Hepatocyte (in vitro differentiated cells): ENCODE measurements around the gene LRRC37A3. TPM values are rescaled to one million over a fixed set of nuclear protein-coding genes. Genes with fewer than 3 reads are reported as not detected.
A peak's percentile ranks its signal among the peaks of the same experiment; 100 is the strongest.
"Not testable (repeated sequence)": the region's sequence is repeated elsewhere in the genome, so short reads cannot be mapped to it uniquely, and the experiment has no call there.

Source experiments
- DNase-seq: peaks from one replicate; pipeline ENCODE4 v3.0.0-alpha.2; 2016; ENCODE audit warnings: low spot score
- H2AFZ ChIP-seq: fragments of 200-600 bp; sonication (generic); 2 replicates; pipeline ENCODE4 v1.6.0; 2016; ENCODE audit warnings: antibody characterized with exemption, mild to moderate bottlenecking
- H3K27ac ChIP-seq: fragments of 200-600 bp; sonication (generic); 2 replicates; pipeline ENCODE4 v1.5.1; 2016; ENCODE audit warnings: mild to moderate bottlenecking
- H3K27me3 ChIP-seq: fragments of 200-600 bp; sonication (generic); 2 replicates; pipeline ENCODE4 v1.6.1; 2016
- H3K36me3 ChIP-seq: fragments of 200-600 bp; sonication (generic); replicated peaks from 2 replicates; pipeline ENCODE4 v1.5.1; 2016; ENCODE audit warnings: low read depth; ENCODE audit not compliant: insufficient read depth
- H3K4me1 ChIP-seq: fragments of 200-600 bp; sonication (generic); 2 replicates; pipeline ENCODE4 v1.5.1; 2016; ENCODE audit warnings: mild to moderate bottlenecking, moderate library complexity; ENCODE audit not compliant: insufficient read depth
- H3K4me2 ChIP-seq: fragments of 200-600 bp; sonication (generic); 2 replicates; pipeline ENCODE4 v1.6.0; 2016
- H3K4me3 ChIP-seq: fragments of 200-600 bp; sonication (generic); 2 replicates; pipeline ENCODE4 v1.5.1; 2016; ENCODE audit warnings: mild to moderate bottlenecking
- H3K79me2 ChIP-seq: fragments of 200-600 bp; sonication (generic); 2 replicates; pipeline ENCODE4 v1.6.0; 2017; ENCODE audit warnings: mild to moderate bottlenecking
- H3K9me2 ChIP-seq: fragments of 200-600 bp; sonication (generic); replicated peaks from 2 replicates; pipeline ENCODE4 v1.6.0; 2017; ENCODE audit warnings: mild to moderate bottlenecking; ENCODE audit not compliant: insufficient read depth
- H3K9me3 ChIP-seq: fragments of 200-600 bp; sonication (generic); 2 replicates; pipeline ENCODE4 v1.5.1; 2016; ENCODE audit warnings: low read depth, mild to moderate bottlenecking
- H4K20me1 ChIP-seq: fragments of 200-600 bp; sonication (generic); 2 replicates; pipeline ENCODE4 v1.6.0; 2016; ENCODE audit warnings: mild to moderate bottlenecking; ENCODE audit not compliant: insufficient read depth, poor library complexity, severe bottlenecking
- WGBS: methylation state at CpG from one replicate; pipeline ENCODE4 v1.1.6; 2016; ENCODE audit warnings: low lambda C conversion rate; ENCODE audit errors: missing lambda C conversion rate; 5-methylcytosine and 5-hydroxymethylcytosine counted together
- polyA plus RNA-seq: library from polyadenylated mRNA; unstranded; fragments of >200 nt; fragmentation: Nextera tagmentation; extraction: Ambion mirVana; gene quantifications from 2 replicates; pipeline ENCODE4 v1.2.1, GENCODE V29; 2016
- small RNA-seq: library from RNA; depleted of rRNA; stranded (forward); fragments of <200 nt; gene quantifications from one replicate; pipeline ENCODE3, GENCODE V24; 2014
- total RNA-seq: library from RNA; depleted of rRNA; stranded (reverse); fragments of >200 nt; gene quantifications from 2 replicates; pipeline ENCODE4 v1.2.3, GENCODE V29; 2014

Gene LRRC37A3
- total and polyA plus RNA-seq, 2 experiments from 2014 or later = 4.3 to 7.2 TPM

GRCh38 chr17:64814993-64815832 is 104.1 kb downstream of the LRRC37A3 start:
- H3K27ac ChIP-seq, H3K36me3 ChIP-seq, H2AFZ ChIP-seq: not testable (repeated sequence)

GRCh38 chr17:64808178-64808977 is 110.9 kb downstream of the LRRC37A3 start:
- H3K36me3 ChIP-seq, H2AFZ ChIP-seq, H3K9me2 ChIP-seq, H3K79me2 ChIP-seq, H3K9me3 ChIP-seq, H3K27me3 ChIP-seq, H4K20me1 ChIP-seq, H3K4me1 ChIP-seq, H3K4me3 ChIP-seq, H3K4me2 ChIP-seq: not testable (repeated sequence)
- WGBS = 74% methylated on average over 7 of the region's 9 CpGs
- peak overlapping the region; percentile 66 for H3K27ac ChIP-seq
- peak; percentile 61 for DNase-seq

More at GRCh38 chr17:64814993-64815832, 104.1 kb downstream of the LRRC37A3 start:
- H3K4me3 ChIP-seq, H4K20me1 ChIP-seq, H3K79me2 ChIP-seq, H3K9me2 ChIP-seq, H3K27me3 ChIP-seq, DNase-seq, H3K9me3 ChIP-seq, H3K4me2 ChIP-seq, H3K4me1 ChIP-seq: not testable (repeated sequence)
- WGBS = 74% methylated on average over 12 of the region's 12 CpGs

Small RNA genes lying within 50 kb of the gene (small RNA-seq; reads per million reads assigned to genes)
- not detected for gene AC037487.3
- gene AC103810.6 = not detected
- gene AC103810.7 = not detected
- gene RDM1P4 = not detected
- not detected for gene RN7SL404P
- gene RNU7-115P = not detected

Other genes starting within 250 kb of the LRRC37A3 start
- 67.6 and 69.5 TPM in 2 replicates for gene GNA13, start 137.3 kb upstream of the LRRC37A3 start, total RNA-seq
- 13.1 and 17.8 TPM in 2 replicates for gene GNA13, start 137.3 kb upstream of the LRRC37A3 start, polyA plus RNA-seq
- gene RGS9, start 217.9 kb upstream of the LRRC37A3 start, total RNA-seq = 2.9 and 3.1 TPM in 2 replicates
- gene RGS9, start 217.9 kb upstream of the LRRC37A3 start, polyA plus RNA-seq = 3.3 and 6.0 TPM in 2 replicates